T-helper 2 cell treated with Interferon-gamma antibody and Interleukin-4, amounts not matched to agents 5 μg/mL and 100 μg/mL, for 36 hours (primary cell): ENCODE measurements around the gene PSD4.
A peak's percentile ranks its signal among the peaks of the same experiment; 100 is the strongest.
"Not testable (repeated sequence)": the region's sequence is repeated elsewhere in the genome, so short reads cannot be mapped to it uniquely, and the experiment has no call there.

Experiments used
- DNase-seq: peaks from one replicate; pipeline ENCODE4 v3.0.0; 2021; ENCODE audit warnings: low spot score
- H3K27ac Mint-ChIP-seq: one replicate; pipeline ENCODE4 v1.8.0; 2021; ENCODE audit warnings: mild to moderate bottlenecking, mixed read lengths
- H3K27me3 Mint-ChIP-seq: one replicate; pipeline ENCODE4 v1.8.0; 2021; ENCODE audit warnings: low read depth, mixed read lengths
- H3K36me3 Mint-ChIP-seq: one replicate; pipeline ENCODE4 v1.8.0; 2021; ENCODE audit warnings: low read depth, mixed read lengths
- H3K4me1 Mint-ChIP-seq: one replicate; pipeline ENCODE4 v1.8.0; 2021; ENCODE audit warnings: low read depth, mixed read lengths
- H3K4me3 Mint-ChIP-seq: one replicate; pipeline ENCODE4 v1.8.0; 2022; ENCODE audit warnings: mild to moderate bottlenecking, moderate library complexity, mixed read lengths
- H3K9me3 Mint-ChIP-seq: one replicate; pipeline ENCODE4 v1.8.0; 2021; ENCODE audit warnings: mixed read lengths

PSD4 gene

GRCh38 chr2:113229795-113230194, 56.0 kb downstream of the PSD4 start:
- DNase-seq = no peak
- H3K36me3 Mint-ChIP-seq = no peaks in the 10 kb centered on the region
- H3K27me3 Mint-ChIP-seq = peaks cover 5% of the 10 kb centered on the region
- peaks cover 28% of the 10 kb centered on the region for H3K4me1 Mint-ChIP-seq
- no peaks in the 10 kb centered on the region for H3K9me3 Mint-ChIP-seq
- no peak overlapping the region for H3K27ac Mint-ChIP-seq
- no peak overlapping the region for H3K4me3 Mint-ChIP-seq

GRCh38 chr2:113230531-113230930, 56.8 kb downstream of the PSD4 start:
- no peak for DNase-seq
- Mint-ChIP-seq H3K4me1 (peaks cover 28% of the 10 kb centered on the region), H3K9me3 (no peaks in the 10 kb centered on the region), H3K4me3 (no peak overlapping the region), H3K27me3 (peaks cover 5% of the 10 kb centered on the region), H3K27ac (no peak overlapping the region), H3K36me3 (peaks cover 2% of the 10 kb centered on the region)

GRCh38 chr2:113231064-113231463, 57.3 kb downstream of the PSD4 start:
- H3K36me3 Mint-ChIP-seq = peaks cover 3% of the 10 kb centered on the region
- H3K9me3 Mint-ChIP-seq = no peaks in the 10 kb centered on the region
- DNase-seq = no peak
- no peak overlapping the region for H3K27ac Mint-ChIP-seq
- H3K4me1 Mint-ChIP-seq = peaks cover 28% of the 10 kb centered on the region
- H3K4me3 Mint-ChIP-seq = no peak overlapping the region
- H3K27me3 Mint-ChIP-seq = peaks cover 5% of the 10 kb centered on the region

GRCh38 chr2:113232123-113232522, 58.4 kb downstream of the PSD4 start:
- no peak for DNase-seq
- peaks cover 2% of the 10 kb centered on the region for H3K27me3 Mint-ChIP-seq
- no peaks in the 10 kb centered on the region for H3K9me3 Mint-ChIP-seq
- no peak overlapping the region for H3K4me3 Mint-ChIP-seq
- H3K27ac Mint-ChIP-seq = no peak overlapping the region
- peaks cover 3% of the 10 kb centered on the region for H3K36me3 Mint-ChIP-seq
- H3K4me1 Mint-ChIP-seq = peaks cover 27% of the 10 kb centered on the region

GRCh38 chr2:113232740-113233139, 59.0 kb downstream of the PSD4 start:
- Mint-ChIP-seq H3K4me1 (peaks cover 21% of the 10 kb centered on the region), H3K27ac (no peak overlapping the region), H3K4me3 (no peak overlapping the region), H3K9me3 (no peaks in the 10 kb centered on the region), H3K36me3 (peaks cover 5% of the 10 kb centered on the region), H3K27me3 (peaks cover 4% of the 10 kb centered on the region)
- DNase-seq = no peak

- Mint-ChIP-seq H3K27me3 (peaks cover 4% of the 10 kb centered on the region), H3K9me3 (no peaks in the 10 kb centered on the region), H3K36me3 (peaks cover 5% of the 10 kb centered on the region), H3K27ac (no peak overlapping the region), H3K4me3 (no peak overlapping the region), H3K4me1 (peaks cover 13% of the 10 kb centered on the region)
- no peak for DNase-seq
Observed at GRCh38 chr2:113233593-113234550, 60.1 kb downstream of the PSD4 start.

GRCh38 chr2:113234721-113235346, 61.1 kb downstream of the PSD4 start:
- H3K36me3 Mint-ChIP-seq = peaks cover 5% of the 10 kb centered on the region
- peaks cover 9% of the 10 kb centered on the region for H3K4me1 Mint-ChIP-seq
- no peaks in the 10 kb centered on the region for H3K9me3 Mint-ChIP-seq

GRCh38 chr2:113235347-113236226, 61.8 kb downstream of the PSD4 start:
- H3K36me3 Mint-ChIP-seq, H3K9me3 Mint-ChIP-seq, H3K27me3 Mint-ChIP-seq, H3K4me1 Mint-ChIP-seq: not testable (repeated sequence)
- Mint-ChIP-seq H3K27ac (peak overlapping the region; percentile 95), H3K4me3 (peak overlapping the region; percentile 91)
- DNase-seq = peak; percentile 38

More at GRCh38 chr2:113234721-113235346, 61.1 kb downstream of the PSD4 start:
- no peak for DNase-seq
- Mint-ChIP-seq H3K4me3 (peak overlapping the region; percentile 91), H3K27ac (peak overlapping the region; percentile 15), H3K27me3 (peaks cover 4% of the 10 kb centered on the region)

- peaks cover 5% of the 10 kb centered on the region for H3K36me3 Mint-ChIP-seq
- no peak for DNase-seq
- H3K27ac Mint-ChIP-seq = no peak overlapping the region
- H3K4me1 Mint-ChIP-seq = peaks cover 5% of the 10 kb centered on the region
- H3K4me3 Mint-ChIP-seq = peak overlapping the region; percentile 60
- peaks cover 4% of the 10 kb centered on the region for H3K27me3 Mint-ChIP-seq
- H3K9me3 Mint-ChIP-seq = no peaks in the 10 kb centered on the region
Observed at GRCh38 chr2:113236367-113237159, 62.8 kb downstream of the PSD4 start.

- Mint-ChIP-seq H3K27ac (no peak overlapping the region), H3K36me3 (peaks cover 5% of the 10 kb centered on the region), H3K27me3 (peaks cover 2% of the 10 kb centered on the region), H3K9me3 (no peaks in the 10 kb centered on the region), H3K4me1 (peaks cover 5% of the 10 kb centered on the region), H3K4me3 (no peak overlapping the region)
- no peak for DNase-seq
Observed at GRCh38 chr2:113237604-113238160, 63.9 kb downstream of the PSD4 start.

- Mint-ChIP-seq H3K9me3 (no peaks in the 10 kb centered on the region), H3K4me3 (no peak overlapping the region), H3K4me1 (peaks cover 5% of the 10 kb centered on the region), H3K27me3 (peaks cover 2% of the 10 kb centered on the region), H3K27ac (no peak overlapping the region), H3K36me3 (peaks cover 5% of the 10 kb centered on the region)
- no peak for DNase-seq
Observed at GRCh38 chr2:113238871-113239839, 65.4 kb downstream of the PSD4 start.
